GM23338 (cell line): ENCODE data around the gene GALNT3. TPM values are rescaled to one million over a fixed set of nuclear protein-coding genes. Genes with fewer than 3 reads are reported as not detected.

Experiments used
- ATAC-seq: fragments of 200-7000 bp; cut with Tn5 transposase; 3 replicates; pipeline ENCODE4 v1.9.1; 2020
- DNase-seq: peaks from one replicate; pipeline ENCODE4 v3.0.0-alpha.2; 2015; ENCODE audit warnings: low spot score
- H2AFZ ChIP-seq: fragments of 200-600 bp; sonication (generic); 2 replicates; pipeline ENCODE4 v1.8.0; 2016; ENCODE audit warnings: antibody characterized with exemption, mild to moderate bottlenecking, moderate library complexity
- H3F3A ChIP-seq: fragments of 200-600 bp; sonication (generic); replicated peaks from 2 replicates; pipeline ENCODE4 v1.8.0; 2017; ENCODE audit warnings: antibody characterized with exemption, mixed run types, low read depth
- H3K27ac ChIP-seq: fragments of 200-600 bp; sonication (generic); 2 replicates; pipeline ENCODE4 v1.6.1; 2016; ENCODE audit warnings: low read depth
- H3K27me3 ChIP-seq: fragments of 200-600 bp; sonication (generic); 2 replicates; pipeline ENCODE4 v1.8.0; 2016; ENCODE audit warnings: mild to moderate bottlenecking, mixed run types, moderate library complexity; ENCODE audit not compliant: insufficient read depth
- H3K36me3 ChIP-seq: fragments of 200-600 bp; sonication (generic); 2 replicates; pipeline ENCODE4 v1.8.0; 2016; ENCODE audit warnings: mild to moderate bottlenecking; ENCODE audit not compliant: insufficient read depth
- H3K4me1 ChIP-seq: fragments of 200-600 bp; sonication (generic); 2 replicates; pipeline ENCODE4 v1.8.0; 2016; ENCODE audit warnings: mild to moderate bottlenecking, moderate library complexity; ENCODE audit not compliant: insufficient read depth
- H3K4me2 ChIP-seq: fragments of 200-600 bp; sonication (generic); 2 replicates; pipeline ENCODE4 v1.7.1; 2017; ENCODE audit warnings: mixed run types
- H3K4me3 ChIP-seq: fragments of 200-600 bp; sonication (generic); 2 replicates; pipeline ENCODE4 v1.6.1; 2016; ENCODE audit warnings: mixed run types
- H3K79me2 ChIP-seq: fragments of 200-600 bp; sonication (generic); replicated peaks from 2 replicates; pipeline ENCODE4 v1.8.0; 2017; ENCODE audit warnings: mild to moderate bottlenecking; ENCODE audit not compliant: insufficient read depth
- H3K9me2 ChIP-seq: fragments of 200-600 bp; sonication (generic); 2 replicates; pipeline ENCODE4 v1.8.0; 2017; ENCODE audit not compliant: insufficient read depth
- H4K20me1 ChIP-seq: fragments of 200-600 bp; sonication (generic); replicated peaks from 2 replicates; pipeline ENCODE4 v1.8.0; 2017; ENCODE audit warnings: mild to moderate bottlenecking; ENCODE audit not compliant: insufficient read depth
- H3K27ac Mint-ChIP-seq: 2 replicates; pipeline ENCODE4 v1.8.0; 2020; ENCODE audit warnings: inconsistent platforms, mild to moderate bottlenecking, moderate library complexity, mixed read lengths
- H3K27me3 Mint-ChIP-seq: 3 replicates; pipeline ENCODE4 v1.8.0; 2022; ENCODE audit warnings: low read depth, mild to moderate bottlenecking, moderate library complexity, mixed read lengths, inconsistent platforms; ENCODE audit not compliant: insufficient read depth, poor library complexity
- H3K36me3 Mint-ChIP-seq: 3 replicates; pipeline ENCODE4 v1.8.0; 2021; ENCODE audit warnings: low read depth, mild to moderate bottlenecking, inconsistent platforms, moderate library complexity, mixed read lengths
- H3K4me1 Mint-ChIP-seq: 3 replicates; pipeline ENCODE4 v1.8.0; 2020; ENCODE audit warnings: mild to moderate bottlenecking, inconsistent platforms, mixed read lengths
- H3K4me3 Mint-ChIP-seq: 3 replicates; pipeline ENCODE4 v1.8.0; 2021; ENCODE audit warnings: moderate library complexity, mild to moderate bottlenecking, inconsistent platforms, mixed read lengths
- H3K9me3 Mint-ChIP-seq: 3 replicates; pipeline ENCODE4 v1.8.0; 2020; ENCODE audit warnings: moderate library complexity, mild to moderate bottlenecking, inconsistent platforms, mixed read lengths
- CREB1 ChIP-seq: fragments of 250-450 bp; sonication (Bioruptor Pico); IDR thresholded peaks from 2 replicates; pipeline ENCODE4 v1.5.0; 2020; ENCODE audit warnings: low read depth, mild to moderate bottlenecking, moderate library complexity
- ETS1 ChIP-seq: IDR thresholded peaks from 2 replicates; pipeline ENCODE4 v1.6.1; 2016; ENCODE audit warnings: antibody characterized with exemption
- EZH2 ChIP-seq: fragments of 200-600 bp; sonication (generic); IDR thresholded peaks from one replicate; pipeline ENCODE4 v1.8.0; 2017; ENCODE audit warnings: antibody characterized with exemption, mild to moderate bottlenecking, low read depth; ENCODE audit not compliant: unreplicated experiment
- EZH2phosphoT487 ChIP-seq: fragments of 200-600 bp; sonication (generic); IDR thresholded peaks from one replicate; pipeline ENCODE4 v1.8.1; 2018; ENCODE audit warnings: antibody characterized with exemption; ENCODE audit not compliant: unreplicated experiment
- NANOG ChIP-seq: IDR thresholded peaks from 2 replicates; pipeline ENCODE4 v1.6.1; 2016; ENCODE audit warnings: antibody characterized with exemption, borderline replicate concordance
- REST ChIP-seq: IDR thresholded peaks from one replicate; pipeline ENCODE4 v1.6.1; 2018; ENCODE audit warnings: antibody characterized with exemption; ENCODE audit not compliant: unreplicated experiment
- STAT1 ChIP-seq: IDR thresholded peaks from one replicate; pipeline ENCODE4 v1.6.1; 2016; ENCODE audit warnings: antibody characterized with exemption; ENCODE audit not compliant: unreplicated experiment
- ZNF114 ChIP-seq: fragments of 250-450 bp; sonication (Bioruptor Pico); IDR thresholded peaks from 2 replicates; pipeline ENCODE4 v1.5.0; 2020; ENCODE audit warnings: mild to moderate bottlenecking, moderate library complexity
- ZNF331 ChIP-seq: fragments of 250-450 bp; sonication (Bioruptor Pico); IDR thresholded peaks from 2 replicates; pipeline ENCODE4 v1.5.0; 2020; ENCODE audit warnings: low read depth, mild to moderate bottlenecking, moderate library complexity
- polyA plus RNA-seq: library from polyadenylated mRNA; unstranded; fragments of >200 nt; fragmentation: Nextera tagmentation; extraction: Ambion mirVana; gene quantifications from 2 replicates; pipeline ENCODE4 v1.2.1, GENCODE V29; 2016
- total RNA-seq: library from RNA; depleted of rRNA; stranded (reverse); fragments of >200 nt; shearing (Covaris generic); gene quantifications from 2 replicates; pipeline ENCODE4 v1.2.3, GENCODE V29; 2014
- TF ChIP-seq, protein P1 (sequence below): fragments of 250-450 bp; sonication (Bioruptor Pico); IDR thresholded peaks from 2 replicates; pipeline ENCODE4 v1.5.0; 2020; ENCODE audit warnings: mild to moderate bottlenecking, moderate library complexity

The GALNT3 gene
- total and polyA plus RNA-seq, 2 experiments from 2014 or later = 16.8 to 17.1 TPM

- TF ChIP-seq, protein P1, sequence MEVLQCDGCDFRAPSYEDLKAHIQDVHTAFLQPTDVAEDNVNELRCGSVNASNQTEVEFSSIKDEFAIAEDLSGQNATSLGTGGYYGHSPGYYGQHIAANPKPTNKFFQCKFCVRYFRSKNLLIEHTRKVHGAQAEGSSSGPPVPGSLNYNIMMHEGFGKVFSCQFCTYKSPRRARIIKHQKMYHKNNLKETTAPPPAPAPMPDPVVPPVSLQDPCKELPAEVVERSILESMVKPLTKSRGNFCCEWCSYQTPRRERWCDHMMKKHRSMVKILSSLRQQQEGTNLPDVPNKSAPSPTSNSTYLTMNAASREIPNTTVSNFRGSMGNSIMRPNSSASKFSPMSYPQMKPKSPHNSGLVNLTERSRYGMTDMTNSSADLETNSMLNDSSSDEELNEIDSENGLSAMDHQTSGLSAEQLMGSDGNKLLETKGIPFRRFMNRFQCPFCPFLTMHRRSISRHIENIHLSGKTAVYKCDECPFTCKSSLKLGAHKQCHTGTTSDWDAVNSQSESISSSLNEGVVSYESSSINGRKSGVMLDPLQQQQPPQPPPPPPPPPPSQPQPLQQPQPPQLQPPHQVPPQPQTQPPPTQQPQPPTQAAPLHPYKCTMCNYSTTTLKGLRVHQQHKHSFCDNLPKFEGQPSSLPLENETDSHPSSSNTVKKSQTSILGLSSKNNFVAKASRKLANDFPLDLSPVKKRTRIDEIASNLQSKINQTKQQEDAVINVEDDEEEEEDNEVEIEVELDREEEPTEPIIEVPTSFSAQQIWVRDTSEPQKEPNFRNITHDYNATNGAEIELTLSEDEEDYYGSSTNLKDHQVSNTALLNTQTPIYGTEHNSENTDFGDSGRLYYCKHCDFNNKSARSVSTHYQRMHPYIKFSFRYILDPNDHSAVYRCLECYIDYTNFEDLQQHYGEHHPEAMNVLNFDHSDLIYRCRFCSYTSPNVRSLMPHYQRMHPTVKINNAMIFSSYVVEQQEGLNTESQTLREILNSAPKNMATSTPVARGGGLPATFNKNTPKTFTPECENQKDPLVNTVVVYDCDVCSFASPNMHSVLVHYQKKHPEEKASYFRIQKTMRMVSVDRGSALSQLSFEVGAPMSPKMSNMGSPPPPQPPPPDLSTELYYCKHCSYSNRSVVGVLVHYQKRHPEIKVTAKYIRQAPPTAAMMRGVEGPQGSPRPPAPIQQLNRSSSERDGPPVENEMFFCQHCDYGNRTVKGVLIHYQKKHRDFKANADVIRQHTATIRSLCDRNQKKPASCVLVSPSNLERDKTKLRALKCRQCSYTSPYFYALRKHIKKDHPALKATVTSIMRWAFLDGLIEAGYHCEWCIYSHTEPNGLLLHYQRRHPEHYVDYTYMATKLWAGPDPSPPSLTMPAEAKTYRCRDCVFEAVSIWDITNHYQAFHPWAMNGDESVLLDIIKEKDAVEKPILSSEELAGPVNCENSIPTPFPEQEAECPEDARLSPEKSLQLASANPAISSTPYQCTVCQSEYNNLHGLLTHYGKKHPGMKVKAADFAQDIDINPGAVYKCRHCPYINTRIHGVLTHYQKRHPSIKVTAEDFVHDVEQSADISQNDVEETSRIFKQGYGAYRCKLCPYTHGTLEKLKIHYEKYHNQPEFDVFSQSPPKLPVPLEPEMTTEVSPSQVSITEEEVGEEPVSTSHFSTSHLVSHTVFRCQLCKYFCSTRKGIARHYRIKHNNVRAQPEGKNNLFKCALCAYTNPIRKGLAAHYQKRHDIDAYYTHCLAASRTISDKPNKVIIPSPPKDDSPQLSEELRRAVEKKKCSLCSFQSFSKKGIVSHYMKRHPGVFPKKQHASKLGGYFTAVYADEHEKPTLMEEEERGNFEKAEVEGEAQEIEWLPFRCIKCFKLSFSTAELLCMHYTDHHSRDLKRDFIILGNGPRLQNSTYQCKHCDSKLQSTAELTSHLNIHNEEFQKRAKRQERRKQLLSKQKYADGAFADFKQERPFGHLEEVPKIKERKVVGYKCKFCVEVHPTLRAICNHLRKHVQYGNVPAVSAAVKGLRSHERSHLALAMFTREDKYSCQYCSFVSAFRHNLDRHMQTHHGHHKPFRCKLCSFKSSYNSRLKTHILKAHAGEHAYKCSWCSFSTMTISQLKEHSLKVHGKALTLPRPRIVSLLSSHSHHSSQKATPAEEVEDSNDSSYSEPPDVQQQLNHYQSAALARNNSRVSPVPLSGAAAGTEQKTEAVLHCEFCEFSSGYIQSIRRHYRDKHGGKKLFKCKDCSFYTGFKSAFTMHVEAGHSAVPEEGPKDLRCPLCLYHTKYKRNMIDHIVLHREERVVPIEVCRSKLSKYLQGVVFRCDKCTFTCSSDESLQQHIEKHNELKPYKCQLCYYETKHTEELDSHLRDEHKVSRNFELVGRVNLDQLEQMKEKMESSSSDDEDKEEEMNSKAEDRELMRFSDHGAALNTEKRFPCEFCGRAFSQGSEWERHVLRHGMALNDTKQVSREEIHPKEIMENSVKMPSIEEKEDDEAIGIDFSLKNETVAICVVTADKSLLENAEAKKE (CRISPR knock-in tag) = no peak
These were observed 20.4 kb upstream of the GALNT3 start (continued) for GRCh38 chr2:165814473-165814872.

- H3K79me2 ChIP-seq = no peaks in the 10 kb centered on the region
- no peaks in the 10 kb centered on the region for H4K20me1 ChIP-seq
- ATAC-seq (no peak), DNase-seq (no peak)
- H3F3A ChIP-seq = no peaks in the 10 kb centered on the region
- no peak overlapping the region for H3K4me2 ChIP-seq
- peaks cover 11% of the 10 kb centered on the region for H3K4me1 ChIP-seq
- H3K27ac Mint-ChIP-seq = no peak overlapping the region
- no peaks in the 10 kb centered on the region for H3K27me3 Mint-ChIP-seq
- no peaks in the 10 kb centered on the region for H3K36me3 Mint-ChIP-seq
- no peak overlapping the region for H3K4me3 Mint-ChIP-seq
- no peaks in the 10 kb centered on the region for H3K36me3 ChIP-seq
- TF ChIP-seq NANOG = no peak
- no peak for TF ChIP-seq EZH2phosphoT487
- no peak for TF ChIP-seq ETS1
- TF ChIP-seq STAT1 = no peak
- no peak for TF ChIP-seq ZNF114 (CRISPR knock-in tag)
- no peak for TF ChIP-seq REST
- no peak for TF ChIP-seq CREB1 (CRISPR knock-in tag)
- no peak for TF ChIP-seq EZH2
- no peak for TF ChIP-seq ZNF331
- no peaks in the 10 kb centered on the region; the same call in 1 of the 2 replicates for H3K9me2 ChIP-seq
- H3K4me1 Mint-ChIP-seq = peaks cover 13% of the 10 kb centered on the region; the same call in 2 of the 3 replicates
- H2AFZ ChIP-seq = no peak overlapping the region
- H3K4me3 ChIP-seq = no peak overlapping the region
- H3K27me3 ChIP-seq = no peaks in the 10 kb centered on the region
- no peak overlapping the region for H3K27ac ChIP-seq
- no peaks in the 10 kb centered on the region for H3K9me3 Mint-ChIP-seq
These were observed 17.7 kb upstream of the GALNT3 start for GRCh38 chr2:165811592-165812370.
